Mucosa of descending colon (tissue), 3 donors: ENCODE data around the gene TRHDE. TPM values are rescaled to one million over a fixed set of nuclear protein-coding genes. Genes with fewer than 3 reads are reported as not detected.

Source experiments
- ATAC-seq: fragments of 200-7000 bp; cut with Tn5 transposase; one replicate; pipeline ENCODE4 v1.9.1; 2020; ENCODE audit warnings: mild to moderate bottlenecking, moderate library complexity
- DNase-seq, 3 donors: peaks; one replicate each; pipeline ENCODE4 v3.0.0-alpha.2; 2020
- H3K36me3 ChIP-seq: fragments of 200-600 bp; one replicate; pipeline ENCODE4 v1.8.0; 2021; ENCODE audit warnings: low read depth, mild to moderate bottlenecking
- H3K4me1 ChIP-seq: fragments of 200-600 bp; one replicate; pipeline ENCODE4 v1.8.0; 2021; ENCODE audit warnings: low read depth, mild to moderate bottlenecking
- H3K4me3 ChIP-seq: fragments of 200-600 bp; one replicate; pipeline ENCODE4 v1.8.0; 2021; ENCODE audit warnings: mild to moderate bottlenecking
- H3K9me3 ChIP-seq: fragments of 200-600 bp; one replicate; pipeline ENCODE4 v1.8.0; 2021; ENCODE audit warnings: mild to moderate bottlenecking
- intact Hi-C, 2 donors: fragments of 100-400 bp; cut with DNase I in 1 of 2; cut with micrococcal nuclease in 1 of 2; formaldehyde crosslinking; loops; one replicate each; pipeline versions ENCODE4 v1.11.0 to v1.11.1; 2022; cut with DNase I, micrococcal nuclease
- total RNA-seq, 3 donors: library from RNA; stranded (reverse); fragmentation: NEBNext Ultra II Directional in 2 of 3; extraction: Animal tissue kit (Norgen Biotek cat#: 25700) in 2 of 3; gene quantifications; one replicate each; pipeline versions ENCODE4 v1.2.1 to v1.2.4, GENCODE V29; 2021 to 2023
- TF ChIP-seq, protein P1 (sequence below): fragments of 200-600 bp; IDR thresholded peaks from one replicate; pipeline ENCODE4 v1.8.0; 2022; ENCODE audit warnings: antibody characterized with exemption, mild to moderate bottlenecking
- donor health status: DM: no; HTN: no; CAD: no; lungs with moderate emphysema.
- donor health status: DM: no; HTN: no; CAD: no.
- donor health status: DM: no; HTN: yes; CAD: no.

The TRHDE gene
- total RNA-seq, 3 donors from 2014 or later, result 4.7 to 11.2 (median 6.2) TPM

DNA sequence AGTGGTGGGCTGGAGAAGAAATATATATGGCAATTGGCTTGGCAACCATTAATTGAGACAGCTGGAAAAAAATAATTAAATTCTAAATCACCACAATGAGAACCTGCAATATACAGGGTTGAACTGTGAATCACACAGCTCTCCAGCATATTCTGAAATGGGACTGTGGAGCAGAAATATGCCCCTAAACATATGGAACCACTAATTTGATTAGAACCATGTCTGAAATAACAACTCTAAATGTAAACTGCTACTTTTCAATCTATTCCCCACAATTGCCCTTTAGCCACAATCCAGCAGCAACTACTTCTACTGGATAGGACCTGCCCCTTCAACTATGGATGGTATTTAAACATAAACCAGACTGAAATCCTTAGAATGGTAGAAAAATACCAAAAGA, 330.4 kb downstream of the TRHDE start:
- DNase-seq (no peak), ATAC-seq (no peak)
- TF ChIP-seq, protein P1, sequence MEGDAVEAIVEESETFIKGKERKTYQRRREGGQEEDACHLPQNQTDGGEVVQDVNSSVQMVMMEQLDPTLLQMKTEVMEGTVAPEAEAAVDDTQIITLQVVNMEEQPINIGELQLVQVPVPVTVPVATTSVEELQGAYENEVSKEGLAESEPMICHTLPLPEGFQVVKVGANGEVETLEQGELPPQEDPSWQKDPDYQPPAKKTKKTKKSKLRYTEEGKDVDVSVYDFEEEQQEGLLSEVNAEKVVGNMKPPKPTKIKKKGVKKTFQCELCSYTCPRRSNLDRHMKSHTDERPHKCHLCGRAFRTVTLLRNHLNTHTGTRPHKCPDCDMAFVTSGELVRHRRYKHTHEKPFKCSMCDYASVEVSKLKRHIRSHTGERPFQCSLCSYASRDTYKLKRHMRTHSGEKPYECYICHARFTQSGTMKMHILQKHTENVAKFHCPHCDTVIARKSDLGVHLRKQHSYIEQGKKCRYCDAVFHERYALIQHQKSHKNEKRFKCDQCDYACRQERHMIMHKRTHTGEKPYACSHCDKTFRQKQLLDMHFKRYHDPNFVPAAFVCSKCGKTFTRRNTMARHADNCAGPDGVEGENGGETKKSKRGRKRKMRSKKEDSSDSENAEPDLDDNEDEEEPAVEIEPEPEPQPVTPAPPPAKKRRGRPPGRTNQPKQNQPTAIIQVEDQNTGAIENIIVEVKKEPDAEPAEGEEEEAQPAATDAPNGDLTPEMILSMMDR, result no peak
- H3K9me3 ChIP-seq, result peaks cover 16% of the 10 kb centered on the region
- no peak overlapping the region for H3K4me3 ChIP-seq
- no peaks in the 10 kb centered on the region for H3K4me1 ChIP-seq
- intact Hi-C loops, result no loop called here
- no peaks in the 10 kb centered on the region for H3K36me3 ChIP-seq

DNA sequence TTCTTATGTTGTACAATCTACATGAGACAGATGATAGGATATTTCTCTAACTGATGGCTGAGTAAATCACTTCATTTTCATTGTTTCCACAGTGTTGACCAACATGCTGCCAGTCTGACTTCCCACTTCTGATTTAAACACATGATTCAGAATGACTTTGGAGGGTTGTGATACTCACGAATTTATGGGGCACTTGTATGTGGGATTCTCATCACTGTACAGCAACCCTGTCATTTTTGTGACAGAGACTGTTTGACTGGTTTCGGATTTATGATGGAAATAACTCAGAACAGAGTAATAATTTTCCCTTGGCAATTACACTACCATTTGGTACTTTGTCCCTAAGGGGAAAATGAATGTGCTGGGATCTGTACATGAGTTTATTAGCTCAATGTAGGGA, 333.8 kb downstream of the TRHDE start:
- no peaks in the 10 kb centered on the region for H3K36me3 ChIP-seq
- intact Hi-C loops, result no loop called here
- ATAC-seq (no peak), DNase-seq (no peak)
- H3K9me3 ChIP-seq, result peaks cover 2% of the 10 kb centered on the region
- TF ChIP-seq, protein P1, result no peak
- no peaks in the 10 kb centered on the region for H3K4me1 ChIP-seq
- no peak overlapping the region for H3K4me3 ChIP-seq

DNA sequence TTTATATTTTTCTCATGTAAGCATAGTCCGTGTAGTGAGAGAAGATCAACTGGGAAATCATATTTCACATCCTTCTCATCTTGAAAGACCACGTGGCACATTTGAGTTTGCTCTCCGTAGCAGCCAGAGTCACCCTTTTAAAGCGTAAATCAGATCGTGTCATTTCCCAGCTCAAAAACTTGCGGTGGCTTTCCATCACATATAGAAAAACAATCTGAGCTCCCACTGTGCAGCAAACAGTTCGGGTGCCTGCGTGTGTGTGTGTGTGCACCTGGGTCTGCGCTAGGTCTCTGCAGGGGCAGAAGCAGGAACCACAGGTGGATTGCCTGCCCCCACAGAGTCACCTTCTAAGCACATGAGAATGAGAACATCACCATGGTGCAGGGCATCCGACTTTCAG, 338.2 kb downstream of the TRHDE start:
- intact Hi-C loops, result no loop called here
- H3K36me3 ChIP-seq, result no peaks in the 10 kb centered on the region
- H3K4me3 ChIP-seq, result no peak overlapping the region
- no peaks in the 10 kb centered on the region for H3K4me1 ChIP-seq
- DNase-seq (peak in 1 of 3 donors; percentile 12), ATAC-seq (no peak)
- TF ChIP-seq, protein P1, result no peak
- no peaks in the 10 kb centered on the region for H3K9me3 ChIP-seq

DNA sequence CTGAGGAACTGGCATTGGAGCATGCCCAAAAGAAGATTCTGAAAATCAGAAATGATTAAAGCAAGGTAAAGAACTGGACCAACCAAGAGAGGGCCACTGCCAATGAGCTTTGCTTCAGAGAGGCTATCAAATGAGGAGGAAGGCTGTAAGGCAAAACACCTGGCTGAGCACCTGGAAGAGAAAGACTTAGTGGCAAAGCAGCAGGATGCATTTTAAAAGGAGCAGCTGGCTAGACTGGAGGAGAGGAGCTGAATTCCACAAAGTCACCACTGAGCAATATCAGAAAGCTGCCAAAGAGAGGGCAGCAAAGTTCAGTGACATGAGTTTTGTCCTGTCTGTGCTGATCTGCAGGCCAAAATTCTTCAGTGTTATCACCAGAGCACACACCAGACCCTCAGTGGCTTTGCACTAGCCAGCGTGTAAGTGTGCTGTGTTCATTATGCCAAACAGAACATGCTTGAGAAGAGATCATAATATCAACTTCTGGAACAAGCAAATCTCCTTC, 338.7 kb downstream of the TRHDE start:
- intact Hi-C loops, result no loop called here
- H3K4me1 ChIP-seq, result no peaks in the 10 kb centered on the region
- H3K36me3 ChIP-seq, result no peaks in the 10 kb centered on the region
- H3K9me3 ChIP-seq, result no peaks in the 10 kb centered on the region
- ATAC-seq, result no peak
- TF ChIP-seq, protein P1, result no peak
- no peak overlapping the region for H3K4me3 ChIP-seq
- no peak for DNase-seq

DNA sequence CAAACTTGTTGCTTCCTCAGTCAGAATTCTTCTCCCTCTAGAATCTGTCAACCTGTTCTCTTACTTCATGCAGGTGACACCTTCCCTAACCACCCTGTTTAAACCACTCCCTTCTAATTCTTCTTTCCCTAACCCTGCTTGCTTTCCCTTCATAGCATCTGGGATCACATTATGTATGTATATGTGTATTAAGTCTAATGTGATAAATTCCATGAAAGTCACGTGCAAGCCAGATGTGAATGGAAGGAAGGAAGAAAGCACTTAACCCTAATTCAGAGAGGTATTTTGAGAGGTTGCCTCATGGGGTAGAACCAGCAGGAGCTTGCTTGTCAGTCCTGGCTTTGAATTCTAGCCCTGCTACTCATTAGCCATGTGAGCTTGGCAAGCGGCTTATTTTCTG, 340.0 kb downstream of the TRHDE start:
- H3K9me3 ChIP-seq, result no peaks in the 10 kb centered on the region
- no peaks in the 10 kb centered on the region for H3K4me1 ChIP-seq
- TF ChIP-seq, protein P1, result no peak
- no peaks in the 10 kb centered on the region for H3K36me3 ChIP-seq
- ATAC-seq (no peak), DNase-seq (no peak)
- no peak overlapping the region for H3K4me3 ChIP-seq
- intact Hi-C loops, result no loop called here

DNA sequence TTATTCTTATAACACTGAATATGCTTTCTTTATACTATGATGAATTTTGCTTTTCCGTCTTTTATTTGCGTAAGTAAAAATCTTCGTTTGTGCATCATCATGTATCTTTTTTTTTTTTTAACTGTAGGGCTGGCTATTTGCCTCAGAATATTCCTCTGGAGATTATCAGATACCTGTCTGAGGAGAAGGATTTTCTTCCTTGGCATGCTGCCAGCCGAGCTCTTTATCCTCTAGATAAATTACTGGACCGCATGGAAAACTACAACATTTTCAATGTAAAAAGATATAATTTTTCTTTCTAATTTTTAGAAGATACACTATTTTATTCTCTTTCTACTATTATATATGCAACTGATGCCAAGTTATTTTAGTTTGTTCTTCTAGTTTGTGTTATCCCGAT, 346.6 kb downstream of the TRHDE start:
- DNase-seq (no peak), ATAC-seq (no peak)
- Histone ChIP-seq H3K4me3 (no peak overlapping the region), H3K4me1 (no peaks in the 10 kb centered on the region), H3K9me3 (no peaks in the 10 kb centered on the region), H3K36me3 (no peaks in the 10 kb centered on the region)
- intact Hi-C loops, result no loop called here
- TF ChIP-seq, protein P1, result no peak
